Vagina (tissue), 2 donors: ENCODE results near the gene PGBD4.

Source experiments
- POLR2A ChIP-seq, 2 donors: fragments of 450-650 bp; IDR thresholded peaks; one replicate each; pipeline ENCODE4 v1.6.1; 2017; ENCODE audit warnings: antibody characterized with exemption in 2 of 2, mild to moderate bottlenecking in 2 of 2, moderate library complexity in 2 of 2
- POLR2AphosphoS5 ChIP-seq, 2 donors: sonication (generic); formaldehyde crosslinking; IDR thresholded peaks; one replicate each; pipeline ENCODE4 v1.9.0; 2017; ENCODE audit warnings: antibody characterized with exemption in 2 of 2, mild to moderate bottlenecking in 2 of 2, low read depth in 1 of 2; ENCODE audit not compliant: insufficient read depth in 1 of 2
- TF ChIP-seq, protein P1 (sequence below), 3 experiments: fragments of 450-650 bp in 2 of 3; fragments of 200-600 bp in 1 of 3; sonication (generic) in 1 of 3; IDR thresholded peaks; one replicate each; pipeline ENCODE4 v1.5.1; 2017 to 2019; ENCODE audit warnings: antibody characterized with exemption in 3 of 3, mild to moderate bottlenecking in 2 of 3, moderate library complexity in 2 of 3

DNA sequence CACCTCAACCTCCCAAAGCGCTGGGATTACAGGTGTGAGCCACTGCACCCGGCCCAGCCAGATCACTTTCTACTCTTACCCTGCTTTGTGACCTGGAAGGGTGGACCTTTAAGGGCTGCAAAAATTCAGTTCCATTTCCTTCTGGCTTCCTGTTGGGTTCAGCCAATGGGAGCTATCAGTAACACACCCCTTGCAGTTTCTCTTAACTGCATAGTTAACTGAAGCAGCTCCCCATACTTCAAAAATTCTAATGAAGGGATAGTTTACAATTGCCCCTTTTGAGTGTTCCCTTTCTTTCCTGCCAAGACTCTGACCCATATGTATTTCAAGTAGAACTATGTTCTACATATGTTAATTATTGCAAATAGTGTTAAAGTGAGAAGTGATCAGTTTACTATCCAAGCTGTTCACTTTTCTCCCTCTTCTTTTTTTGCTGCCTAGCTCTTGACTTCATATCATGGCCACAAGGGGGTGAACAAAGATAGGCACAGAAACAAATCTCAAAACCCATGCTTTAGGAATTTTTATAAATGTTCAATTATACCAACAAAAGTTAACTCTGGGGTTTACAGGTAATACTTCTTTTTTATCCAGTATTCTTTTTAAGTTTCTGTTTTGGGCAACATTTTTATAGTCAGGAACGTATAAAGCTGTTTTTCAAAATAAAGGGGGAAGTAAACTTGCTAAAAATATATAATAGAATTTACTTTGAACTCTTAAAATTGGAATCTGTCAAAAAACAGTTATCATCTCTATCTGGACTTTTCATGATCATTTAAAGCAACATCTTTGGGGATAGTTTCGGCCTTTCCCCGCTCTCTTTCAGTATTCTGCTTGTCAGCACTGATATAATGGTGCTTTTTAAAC, 8.1 kb downstream of the PGBD4 start:
- no peak for TF ChIP-seq POLR2A (IDR thresholded peaks at IDR 0.05)
- no peak for TF ChIP-seq POLR2AphosphoS5 (IDR thresholded peaks at IDR 0.05; ENCODE audit: insufficient read depth in 1 of 2, low read depth in 1 of 2)
- TF ChIP-seq, protein P1, sequence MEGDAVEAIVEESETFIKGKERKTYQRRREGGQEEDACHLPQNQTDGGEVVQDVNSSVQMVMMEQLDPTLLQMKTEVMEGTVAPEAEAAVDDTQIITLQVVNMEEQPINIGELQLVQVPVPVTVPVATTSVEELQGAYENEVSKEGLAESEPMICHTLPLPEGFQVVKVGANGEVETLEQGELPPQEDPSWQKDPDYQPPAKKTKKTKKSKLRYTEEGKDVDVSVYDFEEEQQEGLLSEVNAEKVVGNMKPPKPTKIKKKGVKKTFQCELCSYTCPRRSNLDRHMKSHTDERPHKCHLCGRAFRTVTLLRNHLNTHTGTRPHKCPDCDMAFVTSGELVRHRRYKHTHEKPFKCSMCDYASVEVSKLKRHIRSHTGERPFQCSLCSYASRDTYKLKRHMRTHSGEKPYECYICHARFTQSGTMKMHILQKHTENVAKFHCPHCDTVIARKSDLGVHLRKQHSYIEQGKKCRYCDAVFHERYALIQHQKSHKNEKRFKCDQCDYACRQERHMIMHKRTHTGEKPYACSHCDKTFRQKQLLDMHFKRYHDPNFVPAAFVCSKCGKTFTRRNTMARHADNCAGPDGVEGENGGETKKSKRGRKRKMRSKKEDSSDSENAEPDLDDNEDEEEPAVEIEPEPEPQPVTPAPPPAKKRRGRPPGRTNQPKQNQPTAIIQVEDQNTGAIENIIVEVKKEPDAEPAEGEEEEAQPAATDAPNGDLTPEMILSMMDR (IDR thresholded peaks at IDR 0.05) = peak in 1 of 3 experiments; percentile 21
